Spleen (tissue), 11 donors: ENCODE measurements around the gene SYCN. TPM values are rescaled to one million over a fixed set of nuclear protein-coding genes. Genes with fewer than 3 reads are reported as not detected.
A peak's percentile ranks its signal among the peaks of the same experiment; 100 is the strongest.

Experiments used
- DNase-seq: peaks from one replicate; pipeline ENCODE4 v3.0.0-alpha.2; 2020
- H3K27ac ChIP-seq, 8 donors: fragments of 200-600 bp; sonication (generic) in 7 of 8; 1 replicate in 4 of 8; 2 replicates in 4 of 8; pipeline versions ENCODE4 v1.5.0 to v1.8.0; 2016 to 2021; ENCODE audit warnings: inconsistent platforms in 4 of 8, mild to moderate bottlenecking in 4 of 8, moderate library complexity in 1 of 8
- H3K27me3 ChIP-seq, 7 donors: fragments of 200-600 bp; sonication (generic) in 6 of 7; replicated peaks in 1 of 7; 1 replicate in 4 of 7; 2 replicates in 3 of 7; pipeline versions ENCODE4 v1.5.0 to v1.8.0; 2016 to 2021; ENCODE audit warnings: inconsistent platforms in 3 of 7, mild to moderate bottlenecking in 1 of 7
- H3K36me3 ChIP-seq, 6 donors: fragments of 200-600 bp; sonication (generic) in 5 of 6; 1 replicate in 4 of 6; 2 replicates in 2 of 6; pipeline versions ENCODE4 v1.5.0 to v1.8.0; 2016 to 2021; ENCODE audit warnings: inconsistent platforms in 2 of 6
- H3K4me1 ChIP-seq, 6 donors: fragments of 200-600 bp; sonication (generic) in 5 of 6; 1 replicate in 3 of 6; 2 replicates in 3 of 6; pipeline versions ENCODE4 v1.5.0 to v1.8.0; 2016 to 2021; ENCODE audit warnings: inconsistent platforms in 3 of 6
- H3K4me3 ChIP-seq, 8 donors: fragments of 200-600 bp; sonication (generic) in 7 of 8; 1 replicate in 4 of 8; 2 replicates in 4 of 8; pipeline versions ENCODE4 v1.5.0 to v1.8.0; 2016 to 2021; ENCODE audit warnings: inconsistent platforms in 4 of 8, mild to moderate bottlenecking in 4 of 8, moderate library complexity in 2 of 8
- H3K9me3 ChIP-seq, 8 donors: fragments of 200-600 bp; sonication (generic) in 7 of 8; 1 replicate in 4 of 8; 2 replicates in 4 of 8; pipeline versions ENCODE4 v1.5.0 to v1.8.0; 2016 to 2021; ENCODE audit warnings: inconsistent platforms in 4 of 8
- CTCF ChIP-seq, 11 experiments: fragments of 200-600 bp in 7 of 11; fragments of 450-650 bp in 4 of 11; sonication (generic) in 4 of 11; IDR thresholded peaks in 8 of 11; conservative IDR thresholded peaks in 3 of 11; 1 replicate in 7 of 11; 2 replicates in 4 of 11; pipeline versions ENCODE4 v1.4.0 to v1.8.0; 2016 to 2021; ENCODE audit warnings: antibody characterized with exemption in 11 of 11, inconsistent platforms in 4 of 11, mild to moderate bottlenecking in 1 of 11
- POLR2A ChIP-seq, 3 donors: fragments of 450-650 bp; IDR thresholded peaks; one replicate each; pipeline ENCODE4 v1.5.1; 2017; ENCODE audit warnings: antibody characterized with exemption in 3 of 3, mild to moderate bottlenecking in 1 of 3
- POLR2AphosphoS5 ChIP-seq, 3 donors: sonication (generic); formaldehyde crosslinking; IDR thresholded peaks; one replicate each; pipeline ENCODE4 v1.5.1; 2017; ENCODE audit warnings: antibody characterized with exemption in 3 of 3
- WGBS, 5 donors: extraction: QIAGEN DNeasy Blood & Tissue Kit in 3 of 5; methylation state at CpG; one replicate each; pipeline versions ENCODE4 v1.1.5 to v1.1.7; 2013 to 2018; 5-methylcytosine and 5-hydroxymethylcytosine counted together
- intact Hi-C: fragments of 100-400 bp; cut with DNase I; formaldehyde crosslinking; loops from one replicate; pipeline ENCODE4 v1.15.0; 2023; ENCODE audit warnings: low total_unique reads
- polyA plus RNA-seq, 3 donors: library from polyadenylated mRNA; stranded (reverse); fragments of 200-250 nt; gene quantifications; one replicate each; pipeline ENCODE4 v1.2.1, GENCODE V29; 2013
- total RNA-seq, 7 donors: library from RNA; depleted of rRNA in 3 of 7; stranded (reverse); fragments of >200 nt in 3 of 7; fragmentation: NEBNext Ultra II Directional in 4 of 7; extraction: Animal tissue kit (Norgen Biotek cat#: 25700) in 4 of 7; gene quantifications; one replicate each; pipeline versions ENCODE4 v1.1.0 to v1.2.1, GENCODE V29; 2016 to 2021
- donor health status: healthy with polysubstance abuse.
- donor health status: DM: no; HTN: no; CAD: no; lungs with moderate emphysema.
- donor health status: DM: no; HTN: no; CAD: no.
- donor health status: Bipolar disorder and iron deficiency.
- donor health status: healthy.
- donor health status: DM: no; HTN: no; CAD: no.
- donor health status: DM: yes; HTN: yes; CAD: no.

The SYCN gene
- total and polyA plus RNA-seq, 10 donors = not detected

- Histone ChIP-seq H3K4me1 (no peaks in the 10 kb centered on the region), H3K27ac (no peak overlapping the region), H3K4me3 (no peak overlapping the region), H3K9me3 (no peaks in the 10 kb centered on the region), H3K36me3 (peaks cover 0 to 100% (median 78%) of the 10 kb centered on the region in 6 donors), H3K27me3 (no peaks in the 10 kb centered on the region)
- intact Hi-C loops = no loop called here
- no peak for DNase-seq
- TF ChIP-seq CTCF (IDR thresholded peaks at IDR 0.05 in 8 of 11, conservative IDR thresholded peaks at IDR 0.05 in 3 of 11) = no peak
- no peak for TF ChIP-seq POLR2A (IDR thresholded peaks at IDR 0.05)
- 93 to 97% (median 96%) methylated on average over 20 to 25 of the region's 25 CpGs for WGBS, 5 donors
Measured at GRCh38 chr19:39173502-39173991, 30.5 kb downstream of the SYCN start.

- intact Hi-C loops = no loop called here
- no peak overlapping the region for H3K27ac ChIP-seq
- no peak for DNase-seq
- no peaks in the 10 kb centered on the region for H3K9me3 ChIP-seq
- H3K4me3 ChIP-seq = no peak overlapping the region
- H3K36me3 ChIP-seq = peaks cover 0 to 99% (median 72%) of the 10 kb centered on the region in 6 donors
- H3K27me3 ChIP-seq = no peaks in the 10 kb centered on the region
- 92 to 96% (median 96%) methylated on average over 37 to 45 of the region's 45 CpGs for WGBS, 5 donors
- TF ChIP-seq CTCF (IDR thresholded peaks at IDR 0.05 in 8 of 11, conservative IDR thresholded peaks at IDR 0.05 in 3 of 11) (no peak), POLR2AphosphoS5 (IDR thresholded peaks at IDR 0.05) (no peak), POLR2A (IDR thresholded peaks at IDR 0.05) (no peak)
- H3K4me1 ChIP-seq = no peaks in the 10 kb centered on the region
Measured at GRCh38 chr19:39172700-39173501, 31.2 kb downstream of the SYCN start.

- H3K9me3 ChIP-seq = no peaks in the 10 kb centered on the region
- H3K36me3 ChIP-seq = peaks cover 0 to 90% (median 61%) of the 10 kb centered on the region in 6 donors
- no peaks in the 10 kb centered on the region for H3K27me3 ChIP-seq
- no peak overlapping the region for H3K27ac ChIP-seq
- TF ChIP-seq CTCF (IDR thresholded peaks at IDR 0.05 in 8 of 11, conservative IDR thresholded peaks at IDR 0.05 in 3 of 11) = no peak
- no peak for TF ChIP-seq POLR2AphosphoS5 (IDR thresholded peaks at IDR 0.05)
- TF ChIP-seq POLR2A (IDR thresholded peaks at IDR 0.05) = no peak
- 81 to 86% (median 82%) methylated on average over 21 to 27 of the region's 27 CpGs for WGBS, 5 donors
- DNase-seq = peak; percentile 71
- intact Hi-C loops = no loop called here
- peaks cover 0 to 8% (median 4%) of the 10 kb centered on the region in 6 donors for H3K4me1 ChIP-seq
- no peak overlapping the region for H3K4me3 ChIP-seq
Measured at GRCh38 chr19:39171479-39172465, 32.3 kb downstream of the SYCN start.
